HCT116 (cell line): ENCODE data around the gene SOX15. TPM values are rescaled to one million over a fixed set of nuclear protein-coding genes. Genes with fewer than 3 reads are reported as not detected.

Experiments
- ATAC-seq: fragments of 200-7000 bp; cut with Tn5 transposase; 2 replicates; pipeline ENCODE4 v1.9.1; 2020; ENCODE audit warnings: mild to moderate bottlenecking, moderate library complexity
- BruUV-seq: library from RNA; stranded (reverse); fragments of 400-500 nt; replicated peaks from 2 replicates; lab custom pipeline; 2021; lab: Mats Ljungman, UMichigan
- CTCF ChIA-PET: fragments of 300-600 bp; sonication (Branson Sonifier 250); formaldehyde crosslinking; loops from one replicate; lab custom pipeline; 2021; ENCODE audit warnings: antibody characterized with exemption; lab: Charles Lee
- POLR2A ChIA-PET: fragments of 300-600, 350-600 bp; sonication (Branson Sonifier 250); formaldehyde crosslinking; loops from one replicate; lab custom pipeline; 2021; ENCODE audit warnings: antibody characterized with exemption; lab: Charles Lee
- RAD21 ChIA-PET, 2 experiments: fragments of 300-600 bp; sonication (Branson Sonifier 250); formaldehyde crosslinking; loops; one replicate each; lab custom pipeline; 2023; ENCODE audit warnings: low total read pairs in 2 of 2; ENCODE audit not compliant: uncharacterized antibody in 2 of 2, unreplicated experiment in 2 of 2, low non-redundant PET in 1 of 2; lab: Charles Lee
- DNase-seq: peaks from one replicate; pipeline ENCODE4 v3.0.0-alpha.2; 2010; ENCODE audit warnings: low read depth, low spot score
- H2AFZ ChIP-seq: fragments of 200-600 bp; shearing (Covaris generic), sonication (generic); 2 replicates; pipeline ENCODE4 v1.6.1; 2017; ENCODE audit warnings: low read depth, mixed run types, mixed read lengths, antibody characterized with exemption, low read length; ENCODE audit not compliant: poor library complexity, severe bottlenecking
- H3K27ac ChIP-seq: 2 replicates; pipeline ENCODE4 v1.5.1; 2012; ENCODE audit warnings: low read depth, low read length
- H3K27me3 ChIP-seq: fragments of 200-600 bp; sonication (generic); 2 replicates; pipeline ENCODE4 v1.6.1; 2016; ENCODE audit warnings: mixed run types, low read length, mixed read lengths; ENCODE audit not compliant: insufficient read depth
- H3K36me3 ChIP-seq, 2 experiments: fragments of 200-500 bp in 1 of 2; fragments of 200-600 bp in 1 of 2; sonication (Bioruptor generic) in 1 of 2; sonication (generic) in 1 of 2; 2 replicates each; pipeline versions ENCODE4 v1.5.1 to v1.6.1; 2014 to 2016; ENCODE audit warnings: low read length in 2 of 2, inconsistent platforms in 1 of 2, mixed read lengths in 1 of 2, mixed run types in 1 of 2; ENCODE audit not compliant: insufficient read depth in 2 of 2, control insufficient read depth in 1 of 2
- H3K4me1 ChIP-seq, 2 experiments: fragments of 200-600 bp in 1 of 2; sonication (generic) in 1 of 2; 2 replicates each; pipeline versions ENCODE4 v1.5.1 to v1.6.1; 2012 to 2017; ENCODE audit warnings: low read length in 2 of 2, inconsistent platforms in 1 of 2, mild to moderate bottlenecking in 1 of 2, mixed read lengths in 1 of 2, mixed run types in 1 of 2, moderate library complexity in 1 of 2; ENCODE audit not compliant: insufficient read depth in 2 of 2, control insufficient read depth in 1 of 2
- H3K4me2 ChIP-seq: fragments of 200-600 bp; sonication (generic); 2 replicates; pipeline ENCODE4 v1.6.1; 2017; ENCODE audit warnings: mixed run types, low read length, mixed read lengths
- H3K4me3 ChIP-seq, 2 experiments: fragments of 200-600 bp in 1 of 2; sonication (generic) in 1 of 2; replicated peaks in 1 of 2; 2 replicates each; pipeline ENCODE4 v1.5.1; 2011 to 2016; ENCODE audit warnings: low read length in 2 of 2, control low read depth in 1 of 2, low read depth in 1 of 2, mild to moderate bottlenecking in 1 of 2, mixed read lengths in 1 of 2, mixed run types in 1 of 2
- H3K79me2 ChIP-seq: fragments of 200-600 bp; sonication (generic); 2 replicates; pipeline ENCODE4 v1.6.1; 2017; ENCODE audit warnings: mild to moderate bottlenecking, mixed run types, low read length, moderate library complexity, mixed read lengths; ENCODE audit not compliant: insufficient read depth
- H3K9ac ChIP-seq: fragments of 200-600 bp; sonication (generic); 2 replicates; pipeline ENCODE4 v1.6.1; 2016; ENCODE audit warnings: low read length, mixed read lengths
- H3K9me2 ChIP-seq: fragments of 200-600 bp; sonication (generic), shearing (Covaris generic); 2 replicates; pipeline ENCODE4 v1.6.1; 2017; ENCODE audit warnings: mixed run types, mild to moderate bottlenecking, moderate library complexity; ENCODE audit not compliant: insufficient read depth
- H3K9me3 ChIP-seq, 2 experiments: fragments of 200-500 bp in 1 of 2; fragments of 200-600 bp in 1 of 2; sonication (Bioruptor generic) in 1 of 2; sonication (generic) in 1 of 2; 2 replicates each; pipeline ENCODE4 v1.6.1; 2014 to 2017; ENCODE audit warnings: low read length in 2 of 2, mixed read lengths in 2 of 2, inconsistent platforms in 1 of 2, low read depth in 1 of 2, mild to moderate bottlenecking in 1 of 2, mixed run types in 1 of 2, moderate library complexity in 1 of 2; ENCODE audit not compliant: control insufficient read depth in 1 of 2, insufficient read depth in 1 of 2
- H4K20me1 ChIP-seq: fragments of 200-600 bp; sonication (generic), shearing (Covaris generic); 2 replicates; pipeline ENCODE4 v1.6.1; 2017; ENCODE audit warnings: mixed run types, mild to moderate bottlenecking, moderate library complexity; ENCODE audit not compliant: insufficient read depth
- ATF3 ChIP-seq: IDR thresholded peaks from 2 replicates; pipeline ENCODE4 v1.6.1; 2012
- CBX3 ChIP-seq: IDR thresholded peaks from 2 replicates; pipeline ENCODE4 v1.6.1; 2012; ENCODE audit warnings: low read depth
- CEBPB ChIP-seq: IDR thresholded peaks from 2 replicates; pipeline ENCODE4 v1.6.1; 2012; ENCODE audit warnings: low read depth
- EGR1 ChIP-seq: IDR thresholded peaks from 2 replicates; pipeline ENCODE4 v1.6.1; 2012; ENCODE audit warnings: low read depth
- ELF1 ChIP-seq: IDR thresholded peaks from 2 replicates; pipeline ENCODE4 v1.6.1; 2012; ENCODE audit warnings: low read depth, borderline replicate concordance
- EZH2 ChIP-seq: fragments of 200-600 bp; sonication (generic); IDR thresholded peaks from 2 replicates; pipeline ENCODE4 v1.6.1; 2017; ENCODE audit warnings: antibody characterized with exemption, mixed run types
- EZH2phosphoT487 ChIP-seq: fragments of 200-600 bp; IDR thresholded peaks from 2 replicates; pipeline ENCODE4 v1.6.1; 2018; ENCODE audit warnings: antibody characterized with exemption, borderline replicate concordance
- FOSL1 ChIP-seq: IDR thresholded peaks from 2 replicates; pipeline ENCODE4 v1.6.1; 2012; ENCODE audit warnings: low read depth
- POLR2A ChIP-seq: IDR thresholded peaks from 2 replicates; pipeline ENCODE4 v1.7.0; 2011; ENCODE audit warnings: borderline replicate concordance; ENCODE audit not compliant: insufficient read depth, insufficient read length; ENCODE audit errors: extremely low read depth
- POLR2AphosphoS5 ChIP-seq: IDR thresholded peaks from 2 replicates; pipeline ENCODE4 v1.6.1; 2011; ENCODE audit warnings: mild to moderate bottlenecking, low read depth, low read length, moderate library complexity
- REST ChIP-seq: IDR thresholded peaks from 2 replicates; pipeline ENCODE4 v1.6.1; 2012; ENCODE audit warnings: low read depth
- SP1 ChIP-seq: IDR thresholded peaks from 2 replicates; pipeline ENCODE4 v1.6.1; 2012; ENCODE audit warnings: low read depth
- TCF7L2 ChIP-seq: IDR thresholded peaks from 2 replicates; pipeline ENCODE4 v1.7.0; 2011; ENCODE audit warnings: borderline replicate concordance, inconsistent platforms; ENCODE audit not compliant: insufficient read depth, insufficient read length; ENCODE audit errors: extremely low read depth
- ZFX ChIP-seq: fragments of 450-650 bp; IDR thresholded peaks from 2 replicates; pipeline ENCODE4 v1.6.1; 2017
- intact Hi-C: fragments of 100-400 bp; cut with micrococcal nuclease; formaldehyde crosslinking; loops from 2 replicates; pipeline ENCODE4 v1.10.0; 2022
- total RNA-seq: library from RNA; stranded (reverse); gene quantifications from one replicate; pipeline ENCODE4 v1.2.1, GENCODE V29; 2021; ENCODE audit not compliant: unreplicated experiment
- TF ChIP-seq, protein P1 (sequence below): IDR thresholded peaks from 2 replicates; pipeline ENCODE4 v1.6.1; 2012
- TF ChIP-seq, protein P2 (sequence below): IDR thresholded peaks from 2 replicates; pipeline ENCODE4 v1.6.1; 2011; ENCODE audit warnings: mild to moderate bottlenecking, low read length, moderate library complexity; ENCODE audit not compliant: insufficient replicate concordance; ENCODE audit errors: extremely low read depth
- TF ChIP-seq, protein P3 (sequence below), 3 experiments: fragments of 200-600 bp in 1 of 3; sonication (generic) in 1 of 3; IDR thresholded peaks in 2 of 3; conservative IDR thresholded peaks in 1 of 3; 2 replicates each; pipeline ENCODE4 v1.5.1; 2012 to 2017; ENCODE audit warnings: low read depth in 2 of 3, low read length in 2 of 3, antibody characterized with exemption in 1 of 3, borderline replicate concordance in 1 of 3, control low read depth in 1 of 3, mild to moderate bottlenecking in 1 of 3, mixed read lengths in 1 of 3, mixed run types in 1 of 3, moderate library complexity in 1 of 3; ENCODE audit not compliant: insufficient read depth in 1 of 3

The SOX15 gene
- total RNA-seq, 1 experiment from 2014 or later, result 0.69 TPM

GRCh38 chr17:7583253-7584109 is 6.4 kb downstream of the SOX15 start, which contains the start of gene MPDU1:
Gene MPDU1 (plus strand): TSS chr17:7583852. CDS start chr17:7583863, 11 bp downstream.
- Histone ChIP-seq H3K36me3 (peaks cover 0 to 22% of the 10 kb centered on the region in 2 experiments; a peak in 2 of 4 replicates), H4K20me1 (no peaks in the 10 kb centered on the region), H3K27me3 (no peaks in the 10 kb centered on the region), H3K4me3 (peak within 1 kb of the TSS; percentile 60 to 97), H3K9me3 (no peaks in the 10 kb centered on the region), H3K4me2 (peak within 1 kb of the TSS; percentile 96), H3K4me1 (peaks cover 14 to 53% of the 10 kb centered on the region in 2 experiments), H3K27ac (peak within 1 kb of the TSS; percentile 90), H3K79me2 (peaks cover 53% of the 10 kb centered on the region), H2AFZ (no peak within 1 kb of the TSS), H3K9ac (peak within 1 kb of the TSS; percentile 98), H3K9me2 (no peaks in the 10 kb centered on the region)
- ChIA-PET CTCF (interaction anchor here (1.0 to 4.9 kb wide), 7 partner anchors 10 to 252 kb away, joined by 3 to 39 read pairs (median 4); partner anchors contain the start of genes TP53 and WRAP53), POLR2A (interaction anchor here (0.8 to 3.4 kb wide), 14 partner anchors 9 to 363 kb away, joined by 3 to 37 read pairs (median 5); partner anchors contain the start of genes ACADVL, DLG4, FXR2 and NEURL4), RAD21 (interaction anchor here (0.8 to 0.9 kb wide), 2 partner anchors 104 kb away, joined by 3 to 6 read pairs; partner anchors contain the start of gene TP53 (in 2 of the 2))
- TSS peak; percentile 84 for BruUV-seq
- DNase-seq, result peak; percentile 90
- ATAC-seq, result peak; percentile 67
- intact Hi-C loops, result loop anchor here (1.0 to 5.0 kb wide), 2 partner anchors 103 to 254 kb away; no protein-coding TSS in a partner anchor
- TF ChIP-seq EZH2phosphoT487, result no peak
- no peak for TF ChIP-seq REST
- peak; percentile 69 for TF ChIP-seq POLR2AphosphoS5
- TF ChIP-seq FOSL1, result no peak
- no peak for TF ChIP-seq CBX3
- TF ChIP-seq, protein P1, sequence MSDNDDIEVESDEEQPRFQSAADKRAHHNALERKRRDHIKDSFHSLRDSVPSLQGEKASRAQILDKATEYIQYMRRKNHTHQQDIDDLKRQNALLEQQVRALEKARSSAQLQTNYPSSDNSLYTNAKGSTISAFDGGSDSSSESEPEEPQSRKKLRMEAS, result peak; percentile 97
- TF ChIP-seq ZFX, result peak; percentile 90; the same call in 1 of the 2 replicates
- no peak for TF ChIP-seq EZH2
- TF ChIP-seq POLR2A, result peak; percentile 59
- peak; percentile 66 for TF ChIP-seq TCF7L2
- TF ChIP-seq ELF1, result no peak; the same call in 1 of the 2 replicates
- peak; percentile 45; the same call in 1 of the 2 replicates for TF ChIP-seq SP1
- TF ChIP-seq ATF3, result no peak
- no peak for TF ChIP-seq CEBPB
- TF ChIP-seq EGR1, result peak; percentile 78
- TF ChIP-seq, protein P2, sequence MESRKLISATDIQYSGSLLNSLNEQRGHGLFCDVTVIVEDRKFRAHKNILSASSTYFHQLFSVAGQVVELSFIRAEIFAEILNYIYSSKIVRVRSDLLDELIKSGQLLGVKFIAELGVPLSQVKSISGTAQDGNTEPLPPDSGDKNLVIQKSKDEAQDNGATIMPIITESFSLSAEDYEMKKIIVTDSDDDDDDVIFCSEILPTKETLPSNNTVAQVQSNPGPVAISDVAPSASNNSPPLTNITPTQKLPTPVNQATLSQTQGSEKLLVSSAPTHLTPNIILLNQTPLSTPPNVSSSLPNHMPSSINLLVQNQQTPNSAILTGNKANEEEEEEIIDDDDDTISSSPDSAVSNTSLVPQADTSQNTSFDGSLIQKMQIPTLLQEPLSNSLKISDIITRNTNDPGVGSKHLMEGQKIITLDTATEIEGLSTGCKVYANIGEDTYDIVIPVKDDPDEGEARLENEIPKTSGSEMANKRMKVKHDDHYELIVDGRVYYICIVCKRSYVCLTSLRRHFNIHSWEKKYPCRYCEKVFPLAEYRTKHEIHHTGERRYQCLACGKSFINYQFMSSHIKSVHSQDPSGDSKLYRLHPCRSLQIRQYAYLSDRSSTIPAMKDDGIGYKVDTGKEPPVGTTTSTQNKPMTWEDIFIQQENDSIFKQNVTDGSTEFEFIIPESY, result no peak
- TF ChIP-seq, protein P3, sequence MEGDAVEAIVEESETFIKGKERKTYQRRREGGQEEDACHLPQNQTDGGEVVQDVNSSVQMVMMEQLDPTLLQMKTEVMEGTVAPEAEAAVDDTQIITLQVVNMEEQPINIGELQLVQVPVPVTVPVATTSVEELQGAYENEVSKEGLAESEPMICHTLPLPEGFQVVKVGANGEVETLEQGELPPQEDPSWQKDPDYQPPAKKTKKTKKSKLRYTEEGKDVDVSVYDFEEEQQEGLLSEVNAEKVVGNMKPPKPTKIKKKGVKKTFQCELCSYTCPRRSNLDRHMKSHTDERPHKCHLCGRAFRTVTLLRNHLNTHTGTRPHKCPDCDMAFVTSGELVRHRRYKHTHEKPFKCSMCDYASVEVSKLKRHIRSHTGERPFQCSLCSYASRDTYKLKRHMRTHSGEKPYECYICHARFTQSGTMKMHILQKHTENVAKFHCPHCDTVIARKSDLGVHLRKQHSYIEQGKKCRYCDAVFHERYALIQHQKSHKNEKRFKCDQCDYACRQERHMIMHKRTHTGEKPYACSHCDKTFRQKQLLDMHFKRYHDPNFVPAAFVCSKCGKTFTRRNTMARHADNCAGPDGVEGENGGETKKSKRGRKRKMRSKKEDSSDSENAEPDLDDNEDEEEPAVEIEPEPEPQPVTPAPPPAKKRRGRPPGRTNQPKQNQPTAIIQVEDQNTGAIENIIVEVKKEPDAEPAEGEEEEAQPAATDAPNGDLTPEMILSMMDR (IDR thresholded peaks at IDR 0.05 in 2 of 3, conservative IDR thresholded peaks at IDR 0.05 in 1 of 3; ENCODE audit: borderline replicate concordance in 1 of 3, insufficient read depth in 1 of 3, low read depth in 2 of 3, low read length in 2 of 3), result no peak
